ENCODE measurements around the gene RASA2. TPM values are rescaled to one million over a fixed set of nuclear protein-coding genes. Genes with fewer than 3 reads are reported as not detected.

RASA2 gene
- total and polyA plus RNA-seq, 2 experiments from 2014 or later, result 16.6 to 28.6 TPM

DNA sequence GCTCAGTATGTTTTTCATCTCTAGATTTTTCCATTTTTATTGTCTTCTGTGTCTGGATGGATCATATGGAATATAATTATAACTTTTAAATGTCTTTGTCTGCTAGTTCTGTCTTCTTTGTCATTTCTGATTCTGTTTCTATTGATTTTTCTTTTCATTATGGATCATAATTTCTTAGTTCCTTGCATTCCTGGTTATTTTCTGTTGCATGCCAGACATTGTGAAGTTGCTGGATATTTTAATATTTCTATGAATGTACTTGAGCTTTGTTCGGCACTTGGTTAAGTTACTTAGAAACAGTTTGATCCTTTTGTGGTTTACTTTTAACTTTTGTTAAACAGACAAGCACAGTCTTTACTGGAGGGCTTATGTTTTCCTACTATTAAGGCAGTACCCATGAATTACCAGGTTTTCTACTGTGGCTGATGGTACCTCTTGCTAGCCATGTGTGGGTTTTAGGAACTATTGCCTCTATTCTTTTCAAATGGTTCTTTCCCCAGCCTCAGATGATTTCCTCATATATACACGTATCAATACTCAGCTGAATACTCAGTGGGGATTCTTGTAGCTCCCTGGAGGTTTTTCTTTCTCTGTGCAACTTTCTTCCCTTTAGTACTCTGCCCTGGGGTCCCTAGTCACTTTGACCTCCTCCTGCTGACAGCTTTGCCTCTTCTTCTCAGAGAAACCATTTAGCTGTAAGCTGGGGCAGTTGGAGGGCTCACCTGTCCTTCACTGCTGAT, 64.3 kb downstream of the RASA2 start:
- H3K27me3 Mint-ChIP-seq (ENCODE audit: insufficient read depth, low read depth, poor library complexity), result no peaks in the 10 kb centered on the region
- no peaks in the 10 kb centered on the region for H3K9me3 Mint-ChIP-seq
- no peaks in the 10 kb centered on the region for H3K9me2 ChIP-seq (ENCODE audit: insufficient read depth)
- H3K79me2 ChIP-seq (replicated peaks; ENCODE audit: insufficient read depth), result peaks cover 4% of the 10 kb centered on the region; the same call in 1 of the 2 replicates
- no peak overlapping the region for H3K4me3 ChIP-seq
- no peak overlapping the region for H3K4me3 Mint-ChIP-seq
- DNase-seq (ENCODE audit: low spot score) (no peak), ATAC-seq (no peak)
- peaks cover 10% of the 10 kb centered on the region; the same call in 2 of the 3 replicates for H3K36me3 Mint-ChIP-seq (ENCODE audit: low read depth)
- no peaks in the 10 kb centered on the region for H3K27me3 ChIP-seq (ENCODE audit: insufficient read depth)
- H3K36me3 ChIP-seq (ENCODE audit: insufficient read depth), result no peaks in the 10 kb centered on the region
- no peak overlapping the region for H3K4me2 ChIP-seq
- TF ChIP-seq, protein P1, sequence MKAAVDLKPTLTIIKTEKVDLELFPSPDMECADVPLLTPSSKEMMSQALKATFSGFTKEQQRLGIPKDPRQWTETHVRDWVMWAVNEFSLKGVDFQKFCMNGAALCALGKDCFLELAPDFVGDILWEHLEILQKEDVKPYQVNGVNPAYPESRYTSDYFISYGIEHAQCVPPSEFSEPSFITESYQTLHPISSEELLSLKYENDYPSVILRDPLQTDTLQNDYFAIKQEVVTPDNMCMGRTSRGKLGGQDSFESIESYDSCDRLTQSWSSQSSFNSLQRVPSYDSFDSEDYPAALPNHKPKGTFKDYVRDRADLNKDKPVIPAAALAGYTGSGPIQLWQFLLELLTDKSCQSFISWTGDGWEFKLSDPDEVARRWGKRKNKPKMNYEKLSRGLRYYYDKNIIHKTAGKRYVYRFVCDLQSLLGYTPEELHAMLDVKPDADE (IDR thresholded peaks at IDR 0.05), result no peak
- no peak for TF ChIP-seq ZNF114 (CRISPR knock-in tag; IDR thresholded peaks at IDR 0.05)
- no peak for TF ChIP-seq CREB1 (CRISPR knock-in tag; IDR thresholded peaks at IDR 0.05; ENCODE audit: low read depth)
- no peak for TF ChIP-seq STAT1 (IDR thresholded peaks at IDR 0.05; ENCODE audit: unreplicated experiment)
- TF ChIP-seq NANOG (IDR thresholded peaks at IDR 0.05; ENCODE audit: borderline replicate concordance), result no peak
- no peak for TF ChIP-seq JUNB (IDR thresholded peaks at IDR 0.05; ENCODE audit: unreplicated experiment)
- TF ChIP-seq ZNF331 (CRISPR knock-in tag; IDR thresholded peaks at IDR 0.05; ENCODE audit: low read depth), result no peak
- TF ChIP-seq, protein P2, sequence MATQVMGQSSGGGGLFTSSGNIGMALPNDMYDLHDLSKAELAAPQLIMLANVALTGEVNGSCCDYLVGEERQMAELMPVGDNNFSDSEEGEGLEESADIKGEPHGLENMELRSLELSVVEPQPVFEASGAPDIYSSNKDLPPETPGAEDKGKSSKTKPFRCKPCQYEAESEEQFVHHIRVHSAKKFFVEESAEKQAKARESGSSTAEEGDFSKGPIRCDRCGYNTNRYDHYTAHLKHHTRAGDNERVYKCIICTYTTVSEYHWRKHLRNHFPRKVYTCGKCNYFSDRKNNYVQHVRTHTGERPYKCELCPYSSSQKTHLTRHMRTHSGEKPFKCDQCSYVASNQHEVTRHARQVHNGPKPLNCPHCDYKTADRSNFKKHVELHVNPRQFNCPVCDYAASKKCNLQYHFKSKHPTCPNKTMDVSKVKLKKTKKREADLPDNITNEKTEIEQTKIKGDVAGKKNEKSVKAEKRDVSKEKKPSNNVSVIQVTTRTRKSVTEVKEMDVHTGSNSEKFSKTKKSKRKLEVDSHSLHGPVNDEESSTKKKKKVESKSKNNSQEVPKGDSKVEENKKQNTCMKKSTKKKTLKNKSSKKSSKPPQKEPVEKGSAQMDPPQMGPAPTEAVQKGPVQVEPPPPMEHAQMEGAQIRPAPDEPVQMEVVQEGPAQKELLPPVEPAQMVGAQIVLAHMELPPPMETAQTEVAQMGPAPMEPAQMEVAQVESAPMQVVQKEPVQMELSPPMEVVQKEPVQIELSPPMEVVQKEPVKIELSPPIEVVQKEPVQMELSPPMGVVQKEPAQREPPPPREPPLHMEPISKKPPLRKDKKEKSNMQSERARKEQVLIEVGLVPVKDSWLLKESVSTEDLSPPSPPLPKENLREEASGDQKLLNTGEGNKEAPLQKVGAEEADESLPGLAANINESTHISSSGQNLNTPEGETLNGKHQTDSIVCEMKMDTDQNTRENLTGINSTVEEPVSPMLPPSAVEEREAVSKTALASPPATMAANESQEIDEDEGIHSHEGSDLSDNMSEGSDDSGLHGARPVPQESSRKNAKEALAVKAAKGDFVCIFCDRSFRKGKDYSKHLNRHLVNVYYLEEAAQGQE (IDR thresholded peaks at IDR 0.05; ENCODE audit: unreplicated experiment), result no peak
- no peak for TF ChIP-seq EZH2phosphoT487 (IDR thresholded peaks at IDR 0.05; ENCODE audit: unreplicated experiment)
- no peak for TF ChIP-seq EZH2 (IDR thresholded peaks at IDR 0.05; ENCODE audit: low read depth, unreplicated experiment)
- TF ChIP-seq, protein P3, sequence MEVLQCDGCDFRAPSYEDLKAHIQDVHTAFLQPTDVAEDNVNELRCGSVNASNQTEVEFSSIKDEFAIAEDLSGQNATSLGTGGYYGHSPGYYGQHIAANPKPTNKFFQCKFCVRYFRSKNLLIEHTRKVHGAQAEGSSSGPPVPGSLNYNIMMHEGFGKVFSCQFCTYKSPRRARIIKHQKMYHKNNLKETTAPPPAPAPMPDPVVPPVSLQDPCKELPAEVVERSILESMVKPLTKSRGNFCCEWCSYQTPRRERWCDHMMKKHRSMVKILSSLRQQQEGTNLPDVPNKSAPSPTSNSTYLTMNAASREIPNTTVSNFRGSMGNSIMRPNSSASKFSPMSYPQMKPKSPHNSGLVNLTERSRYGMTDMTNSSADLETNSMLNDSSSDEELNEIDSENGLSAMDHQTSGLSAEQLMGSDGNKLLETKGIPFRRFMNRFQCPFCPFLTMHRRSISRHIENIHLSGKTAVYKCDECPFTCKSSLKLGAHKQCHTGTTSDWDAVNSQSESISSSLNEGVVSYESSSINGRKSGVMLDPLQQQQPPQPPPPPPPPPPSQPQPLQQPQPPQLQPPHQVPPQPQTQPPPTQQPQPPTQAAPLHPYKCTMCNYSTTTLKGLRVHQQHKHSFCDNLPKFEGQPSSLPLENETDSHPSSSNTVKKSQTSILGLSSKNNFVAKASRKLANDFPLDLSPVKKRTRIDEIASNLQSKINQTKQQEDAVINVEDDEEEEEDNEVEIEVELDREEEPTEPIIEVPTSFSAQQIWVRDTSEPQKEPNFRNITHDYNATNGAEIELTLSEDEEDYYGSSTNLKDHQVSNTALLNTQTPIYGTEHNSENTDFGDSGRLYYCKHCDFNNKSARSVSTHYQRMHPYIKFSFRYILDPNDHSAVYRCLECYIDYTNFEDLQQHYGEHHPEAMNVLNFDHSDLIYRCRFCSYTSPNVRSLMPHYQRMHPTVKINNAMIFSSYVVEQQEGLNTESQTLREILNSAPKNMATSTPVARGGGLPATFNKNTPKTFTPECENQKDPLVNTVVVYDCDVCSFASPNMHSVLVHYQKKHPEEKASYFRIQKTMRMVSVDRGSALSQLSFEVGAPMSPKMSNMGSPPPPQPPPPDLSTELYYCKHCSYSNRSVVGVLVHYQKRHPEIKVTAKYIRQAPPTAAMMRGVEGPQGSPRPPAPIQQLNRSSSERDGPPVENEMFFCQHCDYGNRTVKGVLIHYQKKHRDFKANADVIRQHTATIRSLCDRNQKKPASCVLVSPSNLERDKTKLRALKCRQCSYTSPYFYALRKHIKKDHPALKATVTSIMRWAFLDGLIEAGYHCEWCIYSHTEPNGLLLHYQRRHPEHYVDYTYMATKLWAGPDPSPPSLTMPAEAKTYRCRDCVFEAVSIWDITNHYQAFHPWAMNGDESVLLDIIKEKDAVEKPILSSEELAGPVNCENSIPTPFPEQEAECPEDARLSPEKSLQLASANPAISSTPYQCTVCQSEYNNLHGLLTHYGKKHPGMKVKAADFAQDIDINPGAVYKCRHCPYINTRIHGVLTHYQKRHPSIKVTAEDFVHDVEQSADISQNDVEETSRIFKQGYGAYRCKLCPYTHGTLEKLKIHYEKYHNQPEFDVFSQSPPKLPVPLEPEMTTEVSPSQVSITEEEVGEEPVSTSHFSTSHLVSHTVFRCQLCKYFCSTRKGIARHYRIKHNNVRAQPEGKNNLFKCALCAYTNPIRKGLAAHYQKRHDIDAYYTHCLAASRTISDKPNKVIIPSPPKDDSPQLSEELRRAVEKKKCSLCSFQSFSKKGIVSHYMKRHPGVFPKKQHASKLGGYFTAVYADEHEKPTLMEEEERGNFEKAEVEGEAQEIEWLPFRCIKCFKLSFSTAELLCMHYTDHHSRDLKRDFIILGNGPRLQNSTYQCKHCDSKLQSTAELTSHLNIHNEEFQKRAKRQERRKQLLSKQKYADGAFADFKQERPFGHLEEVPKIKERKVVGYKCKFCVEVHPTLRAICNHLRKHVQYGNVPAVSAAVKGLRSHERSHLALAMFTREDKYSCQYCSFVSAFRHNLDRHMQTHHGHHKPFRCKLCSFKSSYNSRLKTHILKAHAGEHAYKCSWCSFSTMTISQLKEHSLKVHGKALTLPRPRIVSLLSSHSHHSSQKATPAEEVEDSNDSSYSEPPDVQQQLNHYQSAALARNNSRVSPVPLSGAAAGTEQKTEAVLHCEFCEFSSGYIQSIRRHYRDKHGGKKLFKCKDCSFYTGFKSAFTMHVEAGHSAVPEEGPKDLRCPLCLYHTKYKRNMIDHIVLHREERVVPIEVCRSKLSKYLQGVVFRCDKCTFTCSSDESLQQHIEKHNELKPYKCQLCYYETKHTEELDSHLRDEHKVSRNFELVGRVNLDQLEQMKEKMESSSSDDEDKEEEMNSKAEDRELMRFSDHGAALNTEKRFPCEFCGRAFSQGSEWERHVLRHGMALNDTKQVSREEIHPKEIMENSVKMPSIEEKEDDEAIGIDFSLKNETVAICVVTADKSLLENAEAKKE (CRISPR knock-in tag; IDR thresholded peaks at IDR 0.05), result no peak
- TF ChIP-seq, protein P4, sequence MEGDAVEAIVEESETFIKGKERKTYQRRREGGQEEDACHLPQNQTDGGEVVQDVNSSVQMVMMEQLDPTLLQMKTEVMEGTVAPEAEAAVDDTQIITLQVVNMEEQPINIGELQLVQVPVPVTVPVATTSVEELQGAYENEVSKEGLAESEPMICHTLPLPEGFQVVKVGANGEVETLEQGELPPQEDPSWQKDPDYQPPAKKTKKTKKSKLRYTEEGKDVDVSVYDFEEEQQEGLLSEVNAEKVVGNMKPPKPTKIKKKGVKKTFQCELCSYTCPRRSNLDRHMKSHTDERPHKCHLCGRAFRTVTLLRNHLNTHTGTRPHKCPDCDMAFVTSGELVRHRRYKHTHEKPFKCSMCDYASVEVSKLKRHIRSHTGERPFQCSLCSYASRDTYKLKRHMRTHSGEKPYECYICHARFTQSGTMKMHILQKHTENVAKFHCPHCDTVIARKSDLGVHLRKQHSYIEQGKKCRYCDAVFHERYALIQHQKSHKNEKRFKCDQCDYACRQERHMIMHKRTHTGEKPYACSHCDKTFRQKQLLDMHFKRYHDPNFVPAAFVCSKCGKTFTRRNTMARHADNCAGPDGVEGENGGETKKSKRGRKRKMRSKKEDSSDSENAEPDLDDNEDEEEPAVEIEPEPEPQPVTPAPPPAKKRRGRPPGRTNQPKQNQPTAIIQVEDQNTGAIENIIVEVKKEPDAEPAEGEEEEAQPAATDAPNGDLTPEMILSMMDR (conservative IDR thresholded peaks at IDR 0.05; ENCODE audit: low read depth in 2 of 2), result no peak
- H2AFZ ChIP-seq, result no peak overlapping the region
- no peaks in the 10 kb centered on the region for H3K4me1 ChIP-seq (ENCODE audit: insufficient read depth)
- no peaks in the 10 kb centered on the region for H3F3A ChIP-seq (replicated peaks; ENCODE audit: low read depth)
- H3K27ac Mint-ChIP-seq, result no peak overlapping the region
- H4K20me1 ChIP-seq (replicated peaks; ENCODE audit: insufficient read depth), result no peaks in the 10 kb centered on the region
- H3K27ac ChIP-seq (ENCODE audit: low read depth), result no peak overlapping the region
- H3K4me1 Mint-ChIP-seq, result no peaks in the 10 kb centered on the region

All from GM23338 (cell line).